Stimulated activated CD8-positive, alpha-beta memory T cell treated with anti-CD3 and anti-CD28 coated beads, Interleukin-4, amount 100 ng/mL, for 1 hour (primary cell): ENCODE results near the gene CLPX.
"Not testable (repeated sequence)": the region's sequence is repeated elsewhere in the genome, so short reads cannot be mapped to it uniquely, and the experiment has no call there.

ENCODE experiments used
- DNase-seq, 2 donors: peaks; one replicate each; pipeline ENCODE4 v3.0.0-alpha.2; 2020; ENCODE audit warnings: low read depth in 2 of 2, low spot score in 1 of 2

The CLPX gene

DNA sequence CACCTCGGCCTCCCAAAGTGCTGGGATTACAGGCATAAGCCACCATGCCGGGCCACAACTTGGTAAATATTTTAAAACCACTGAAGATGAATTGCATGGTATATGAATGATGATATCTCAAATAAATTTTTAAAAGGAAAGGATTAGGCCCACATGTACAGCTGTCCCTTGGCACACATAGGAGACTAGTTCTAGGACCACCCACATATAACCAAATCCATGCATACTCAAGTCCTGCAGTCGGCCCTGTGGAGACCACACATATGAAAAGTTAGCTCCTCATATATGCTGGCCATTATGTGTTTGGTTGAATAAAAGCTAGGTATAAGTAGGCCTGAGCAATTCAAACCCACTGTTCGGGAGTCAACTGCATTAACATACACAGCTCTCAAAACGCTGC, 10.6 kb downstream of the CLPX start:
- DNase-seq, result no peak

- DNase-seq, result no peak
Observed at GRCh38 chr15:65172531-65172930, 12.6 kb downstream of the CLPX start.

- DNase-seq, result no peak
Observed at GRCh38 chr15:65171428-65171827, 13.7 kb downstream of the CLPX start.

DNA sequence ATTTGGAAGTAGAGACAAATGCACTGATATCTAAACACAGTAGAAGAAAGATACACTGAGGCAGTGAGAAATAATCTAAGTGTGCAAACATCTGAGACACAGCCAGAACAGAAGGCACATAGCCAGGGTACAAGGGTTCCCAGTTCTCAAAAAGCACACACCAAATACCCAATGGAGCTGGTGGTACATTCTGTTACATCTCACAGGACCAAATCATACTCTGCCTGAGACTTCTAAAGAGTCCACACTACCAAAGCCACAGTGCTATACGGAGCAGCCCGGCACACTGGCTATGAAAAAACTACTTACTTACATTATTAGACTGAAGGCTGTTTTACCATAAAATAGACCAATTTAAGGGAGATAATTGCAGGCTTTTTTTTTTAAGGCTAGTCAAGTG, 19.3 kb downstream of the CLPX start:
- no peak for DNase-seq

DNA sequence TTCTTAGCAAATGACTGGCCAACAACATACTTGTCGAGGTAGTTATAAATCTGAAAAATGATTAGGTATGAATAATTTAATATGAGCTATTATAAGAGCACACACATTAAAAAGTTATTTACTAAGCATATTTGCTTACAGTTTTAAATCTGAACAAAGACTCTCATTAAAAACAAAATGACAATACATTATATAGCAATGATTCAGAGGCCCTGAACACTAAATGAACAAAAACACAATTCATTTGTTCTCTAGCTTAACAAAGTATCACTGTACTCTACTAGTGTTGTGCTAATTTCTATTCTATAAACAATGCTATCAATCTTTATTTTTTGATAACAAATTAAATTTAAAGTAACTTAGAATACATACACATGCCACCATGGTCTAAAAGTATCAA, 21.0 kb downstream of the CLPX start:
- DNase-seq, result no peak

DNA sequence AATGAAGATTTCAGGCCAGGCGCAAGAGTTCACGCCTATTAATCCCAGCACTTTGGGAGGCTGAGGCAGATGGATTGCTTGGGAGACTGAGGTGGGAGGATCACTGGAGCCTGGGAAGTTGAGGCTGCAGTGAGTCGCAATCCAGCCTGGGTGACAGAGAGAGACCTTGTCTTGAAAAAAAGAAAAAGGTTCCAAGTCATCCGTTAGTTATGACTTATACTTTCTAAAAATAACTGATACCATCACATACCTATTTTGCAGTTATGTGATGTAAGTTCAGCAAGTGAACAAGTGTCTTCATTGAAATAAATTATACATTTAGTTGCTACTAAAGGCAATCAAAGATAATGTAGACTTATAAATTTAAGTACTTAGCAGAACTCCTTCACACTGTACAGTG, 22.1 kb downstream of the CLPX start:
- no peak for DNase-seq

- DNase-seq, result no peak
Observed at GRCh38 chr15:65156692-65157091, 28.4 kb downstream of the CLPX start.

GRCh38 chr15:65154720-65155119, 30.4 kb downstream of the CLPX start:
- DNase-seq, result no peak

DNA sequence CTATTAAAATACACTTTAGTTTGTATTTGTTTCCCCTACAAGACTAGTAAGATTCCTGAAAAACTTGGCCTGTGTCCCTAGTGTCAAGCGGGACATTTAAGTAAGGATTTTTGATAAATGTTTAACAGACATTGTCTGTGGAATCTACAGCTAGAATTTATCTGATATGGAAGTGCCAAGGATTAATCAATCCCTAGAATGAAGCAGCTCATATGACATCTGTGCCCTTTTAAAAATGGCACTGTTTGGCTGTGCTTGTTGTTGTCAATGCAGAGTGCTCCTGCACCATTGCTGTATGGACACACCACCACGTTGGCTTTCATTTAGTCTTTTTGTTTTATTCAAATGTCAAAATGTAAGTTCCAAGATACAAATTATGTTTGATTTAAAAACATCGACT, 37.2 kb downstream of the CLPX start:
- DNase-seq, result no peak

GRCh38 chr15:65146438-65146837, 38.7 kb downstream of the CLPX start:
- DNase-seq, result no peak

- not testable (repeated sequence) for DNase-seq
Observed at GRCh38 chr15:65138631-65139030, 46.5 kb downstream of the CLPX start.

DNA sequence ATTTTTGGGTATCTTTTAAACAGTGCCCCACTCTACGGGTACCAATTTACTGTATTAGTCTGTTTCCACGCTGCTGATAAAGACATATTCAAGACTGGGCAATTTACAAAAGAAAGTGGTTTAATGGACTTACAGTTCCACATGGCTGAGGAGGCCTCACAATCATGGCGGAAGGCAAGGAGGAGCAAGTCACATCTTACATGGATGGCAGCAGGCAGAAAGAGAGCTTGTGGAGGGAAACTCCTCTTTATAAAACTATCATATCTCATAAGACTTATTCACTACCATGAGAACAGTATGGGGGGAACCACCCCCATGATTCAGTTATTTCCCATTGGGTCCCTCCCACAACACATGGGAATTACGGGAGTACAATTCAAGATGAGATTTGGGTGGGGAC, 47.2 kb downstream of the CLPX start:
- not testable (repeated sequence) for DNase-seq

- not testable (repeated sequence) for DNase-seq
Observed at GRCh38 chr15:65137089-65137488, 48.1 kb downstream of the CLPX start.

GRCh38 chr15:65134538-65134937, 50.6 kb downstream of the CLPX start:
- DNase-seq, result no peak

GRCh38 chr15:65133548-65134200, 51.5 kb downstream of the CLPX start, which contains the start of gene PDCD7:
Gene PDCD7 (minus strand): TSS chr15:65133808. CDS start chr15:65133781, 27 bp downstream.
- DNase-seq, result peak; percentile 64

DNA sequence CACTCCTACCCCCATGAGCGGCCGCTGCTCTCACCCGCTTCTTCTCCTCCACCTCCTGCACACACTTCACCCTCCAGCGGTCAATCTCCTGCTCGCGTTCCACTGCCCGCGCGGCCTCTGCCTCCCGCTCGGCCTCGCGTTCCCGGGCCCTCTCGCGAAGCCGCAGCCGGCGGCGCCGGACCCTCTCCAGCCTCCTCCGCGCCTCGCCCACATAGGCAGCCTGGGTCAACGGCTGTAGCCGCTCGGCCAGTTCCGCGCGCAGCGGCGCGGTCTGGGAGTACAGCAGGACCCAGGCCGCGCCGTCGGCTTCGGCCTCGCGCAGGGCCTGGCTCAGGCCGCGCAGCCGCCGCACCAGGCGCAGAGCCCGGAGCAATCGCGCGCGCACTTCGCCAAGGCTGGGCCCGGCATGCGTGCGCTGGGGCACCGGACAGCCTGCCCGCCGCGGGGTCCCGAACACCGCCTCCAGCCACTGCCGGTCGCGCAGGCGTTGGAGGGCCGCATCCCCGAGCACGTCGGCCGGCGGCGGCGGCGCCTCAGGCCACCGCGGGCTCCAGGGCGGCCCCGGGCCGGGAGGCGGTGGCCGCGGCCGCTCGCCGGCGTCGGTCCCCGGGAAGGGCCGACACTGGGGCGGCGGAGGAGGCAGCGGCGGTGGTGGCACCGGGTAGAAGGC, 52.1 kb downstream of the CLPX start:
- DNase-seq, result no peak

- DNase-seq, result no peak
Observed at GRCh38 chr15:65130941-65131340, 54.2 kb downstream of the CLPX start.

DNA sequence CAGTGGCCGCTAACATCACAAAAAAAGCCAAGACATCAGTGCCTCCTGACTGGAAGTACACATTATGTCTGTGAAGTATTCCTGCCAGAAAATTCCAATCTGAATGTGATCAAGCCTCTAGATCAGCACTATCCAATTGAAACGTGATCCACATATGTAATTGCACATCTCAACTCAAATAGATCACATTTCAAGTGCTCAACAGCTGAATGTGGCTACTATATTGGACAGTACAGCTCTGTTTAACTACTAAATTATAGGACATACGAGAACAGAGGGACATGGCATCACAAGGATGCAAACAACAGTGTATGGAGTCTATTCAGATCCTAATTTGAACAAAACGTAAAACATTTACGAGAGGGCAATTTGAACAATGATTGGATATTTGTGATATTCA, 69.6 kb downstream of the CLPX start:
- no peak for DNase-seq

DNA sequence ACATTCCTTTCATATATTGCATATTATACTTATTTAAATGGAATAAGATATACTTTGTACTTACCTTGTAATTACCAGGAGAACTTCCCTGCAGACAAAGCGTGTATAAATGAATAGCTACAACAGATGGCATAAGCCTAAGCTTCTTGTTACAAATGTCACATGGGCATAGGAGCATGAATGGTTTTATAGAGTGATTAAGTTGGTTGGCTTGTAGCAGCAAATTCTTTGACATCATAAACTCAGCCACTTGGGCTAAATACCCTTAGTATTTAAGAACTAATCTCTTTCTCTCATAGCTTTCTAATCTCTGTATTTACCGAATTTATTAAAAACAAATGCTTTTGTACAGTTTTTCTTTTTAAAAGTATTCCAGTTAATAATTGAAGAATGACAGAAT, 70.1 kb downstream of the CLPX start, which contains the start of gene UBAP1L:
UBAP1L (minus strand) TSS at position 115 of the 400 bp plus-strand sequence. CDS start 8,985 bp downstream, outside the sequence.
- no peak for DNase-seq

- DNase-seq, result no peak
Observed at GRCh38 chr15:65110676-65111292, 74.4 kb downstream of the CLPX start.

- DNase-seq, result no peak
Observed at GRCh38 chr15:65106011-65106590, 79.0 kb downstream of the CLPX start.

- no peak for DNase-seq
Observed at GRCh38 chr15:65105038-65105437, 80.1 kb downstream of the CLPX start.
